Measurements from ENCODE around the gene LY6G5C. TPM values are rescaled to one million over a fixed set of nuclear protein-coding genes. Genes with fewer than 3 reads are reported as not detected.

Gene LY6G5C
- total and polyA plus RNA-seq, 4 donors = 0.59 to 2.5 (median 1.1) TPM

DNA sequence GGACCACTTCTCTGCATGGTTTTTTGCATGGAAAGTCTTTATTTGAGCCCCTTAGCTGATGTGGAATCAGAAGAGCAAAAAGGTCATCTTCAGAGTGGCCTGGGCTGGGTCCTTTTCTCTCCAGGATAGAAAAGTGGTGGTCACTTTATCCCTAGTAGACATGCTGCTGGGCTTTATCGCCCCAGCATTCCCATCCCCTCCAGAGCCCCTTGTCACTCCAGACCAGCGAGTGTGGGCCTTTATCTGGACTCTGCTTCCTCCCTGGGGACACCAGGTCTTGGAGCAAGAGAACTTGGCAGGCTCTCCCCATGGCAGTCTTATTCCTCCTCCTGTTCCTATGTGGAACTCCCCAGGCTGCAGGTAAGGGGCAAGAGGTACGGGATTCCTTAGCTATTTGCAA is 25.7 kb upstream of the LY6G5C start, which contains the start of gene LY6G6F:
Gene LY6G6F (plus strand): TSS at position 268 of the 400 bp plus-strand sequence. CDS start 41 bp downstream, at position 309.
- Histone ChIP-seq H3K27ac (ENCODE audit: low read depth in 1 of 2, low read length in 2 of 2) (no peak within 1 kb of the TSS), H3K9ac (ENCODE audit: low read depth in 1 of 2, low read length in 2 of 2) (no peak within 1 kb of the TSS), H3K27me3 (ENCODE audit: control insufficient read depth in 4 of 4, insufficient read depth in 4 of 4, low read length in 3 of 4) (no peaks in the 10 kb centered on the region), H3K4me1 (ENCODE audit: control insufficient read depth in 4 of 4, insufficient read depth in 4 of 4, low read length in 3 of 4) (peaks cover 0 to 8% (median 6%) of the 10 kb centered on the region in 4 donors), H3K9me3 (ENCODE audit: control insufficient read depth in 4 of 4, low read length in 3 of 4) (no peaks in the 10 kb centered on the region), H3K36me3 (ENCODE audit: control insufficient read depth in 4 of 4, insufficient read depth in 3 of 4, low read depth in 1 of 4, low read length in 3 of 4) (no peaks in the 10 kb centered on the region), H3K4me3 (ENCODE audit: low read depth in 1 of 3, low read length in 3 of 3) (no peak within 1 kb of the TSS)
- TF ChIP-seq SP1 (IDR thresholded peaks at IDR 0.05) = no peak
- TF ChIP-seq FOXA2 (IDR thresholded peaks at IDR 0.05) = no peak
- no peak for TF ChIP-seq GABPA (IDR thresholded peaks at IDR 0.05 in 1 of 2, conservative IDR thresholded peaks at IDR 0.05 in 1 of 2)
- TF ChIP-seq NR2F2 (IDR thresholded peaks at IDR 0.05) = no peak
- no peak for TF ChIP-seq RXRA (IDR thresholded peaks at IDR 0.05)
- TF ChIP-seq, protein P1, sequence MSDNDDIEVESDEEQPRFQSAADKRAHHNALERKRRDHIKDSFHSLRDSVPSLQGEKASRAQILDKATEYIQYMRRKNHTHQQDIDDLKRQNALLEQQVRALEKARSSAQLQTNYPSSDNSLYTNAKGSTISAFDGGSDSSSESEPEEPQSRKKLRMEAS (IDR thresholded peaks at IDR 0.05) = no peak
- TF ChIP-seq FOXA1 (IDR thresholded peaks at IDR 0.05) = no peak
- TF ChIP-seq, protein P2, sequence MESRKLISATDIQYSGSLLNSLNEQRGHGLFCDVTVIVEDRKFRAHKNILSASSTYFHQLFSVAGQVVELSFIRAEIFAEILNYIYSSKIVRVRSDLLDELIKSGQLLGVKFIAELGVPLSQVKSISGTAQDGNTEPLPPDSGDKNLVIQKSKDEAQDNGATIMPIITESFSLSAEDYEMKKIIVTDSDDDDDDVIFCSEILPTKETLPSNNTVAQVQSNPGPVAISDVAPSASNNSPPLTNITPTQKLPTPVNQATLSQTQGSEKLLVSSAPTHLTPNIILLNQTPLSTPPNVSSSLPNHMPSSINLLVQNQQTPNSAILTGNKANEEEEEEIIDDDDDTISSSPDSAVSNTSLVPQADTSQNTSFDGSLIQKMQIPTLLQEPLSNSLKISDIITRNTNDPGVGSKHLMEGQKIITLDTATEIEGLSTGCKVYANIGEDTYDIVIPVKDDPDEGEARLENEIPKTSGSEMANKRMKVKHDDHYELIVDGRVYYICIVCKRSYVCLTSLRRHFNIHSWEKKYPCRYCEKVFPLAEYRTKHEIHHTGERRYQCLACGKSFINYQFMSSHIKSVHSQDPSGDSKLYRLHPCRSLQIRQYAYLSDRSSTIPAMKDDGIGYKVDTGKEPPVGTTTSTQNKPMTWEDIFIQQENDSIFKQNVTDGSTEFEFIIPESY (IDR thresholded peaks at IDR 0.05) = no peak
- 70% methylated on average over 3 of the region's 3 CpGs for WGBS
- no peak for DNase-seq (ENCODE audit: low spot score)

DNA sequence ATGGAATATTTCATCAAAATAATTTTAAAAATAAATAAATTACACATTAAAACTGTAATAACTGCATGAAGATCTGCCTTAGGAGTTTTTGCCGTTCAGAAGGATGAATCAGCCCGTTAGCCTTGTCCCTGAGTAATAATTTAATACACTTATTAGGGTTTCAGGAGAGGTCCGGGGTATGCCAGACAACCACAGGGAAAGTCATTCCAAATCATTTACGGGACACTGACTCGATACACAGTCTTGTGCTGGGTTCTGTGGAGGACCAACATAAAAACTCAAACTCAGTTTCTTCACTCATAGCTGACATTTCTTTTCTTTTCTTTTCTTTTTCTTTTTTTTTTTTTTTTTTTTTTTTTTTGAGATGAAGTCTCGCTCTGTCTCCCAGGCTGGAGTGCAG is 25.1 kb upstream of the LY6G5C start:
- H3K27ac ChIP-seq (ENCODE audit: low read depth in 1 of 2, low read length in 2 of 2) = no peak overlapping the region
- peaks cover 0 to 15% (median 11%) of the 10 kb centered on the region in 4 donors for H3K4me1 ChIP-seq (ENCODE audit: control insufficient read depth in 4 of 4, insufficient read depth in 4 of 4, low read length in 3 of 4)
- TF ChIP-seq RXRA (IDR thresholded peaks at IDR 0.05) (no peak), TAF1 (conservative IDR thresholded peaks at IDR 0.05) (no peak), GABPA (IDR thresholded peaks at IDR 0.05 in 1 of 2, conservative IDR thresholded peaks at IDR 0.05 in 1 of 2) (no peak), FOXA1 (IDR thresholded peaks at IDR 0.05) (no peak), NR2F2 (IDR thresholded peaks at IDR 0.05) (no peak), EGR1 (IDR thresholded peaks at IDR 0.05; ENCODE audit: low read depth in 2 of 2) (no peak), HNF4G (IDR thresholded peaks at IDR 0.05) (no peak), RAD21 (IDR thresholded peaks at IDR 0.05) (no peak), JUND (IDR thresholded peaks at IDR 0.05) (no peak)
- TF ChIP-seq, protein P3, sequence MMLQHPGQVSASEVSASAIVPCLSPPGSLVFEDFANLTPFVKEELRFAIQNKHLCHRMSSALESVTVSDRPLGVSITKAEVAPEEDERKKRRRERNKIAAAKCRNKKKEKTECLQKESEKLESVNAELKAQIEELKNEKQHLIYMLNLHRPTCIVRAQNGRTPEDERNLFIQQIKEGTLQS (IDR thresholded peaks at IDR 0.05) = no peak
- TF ChIP-seq, protein P4, sequence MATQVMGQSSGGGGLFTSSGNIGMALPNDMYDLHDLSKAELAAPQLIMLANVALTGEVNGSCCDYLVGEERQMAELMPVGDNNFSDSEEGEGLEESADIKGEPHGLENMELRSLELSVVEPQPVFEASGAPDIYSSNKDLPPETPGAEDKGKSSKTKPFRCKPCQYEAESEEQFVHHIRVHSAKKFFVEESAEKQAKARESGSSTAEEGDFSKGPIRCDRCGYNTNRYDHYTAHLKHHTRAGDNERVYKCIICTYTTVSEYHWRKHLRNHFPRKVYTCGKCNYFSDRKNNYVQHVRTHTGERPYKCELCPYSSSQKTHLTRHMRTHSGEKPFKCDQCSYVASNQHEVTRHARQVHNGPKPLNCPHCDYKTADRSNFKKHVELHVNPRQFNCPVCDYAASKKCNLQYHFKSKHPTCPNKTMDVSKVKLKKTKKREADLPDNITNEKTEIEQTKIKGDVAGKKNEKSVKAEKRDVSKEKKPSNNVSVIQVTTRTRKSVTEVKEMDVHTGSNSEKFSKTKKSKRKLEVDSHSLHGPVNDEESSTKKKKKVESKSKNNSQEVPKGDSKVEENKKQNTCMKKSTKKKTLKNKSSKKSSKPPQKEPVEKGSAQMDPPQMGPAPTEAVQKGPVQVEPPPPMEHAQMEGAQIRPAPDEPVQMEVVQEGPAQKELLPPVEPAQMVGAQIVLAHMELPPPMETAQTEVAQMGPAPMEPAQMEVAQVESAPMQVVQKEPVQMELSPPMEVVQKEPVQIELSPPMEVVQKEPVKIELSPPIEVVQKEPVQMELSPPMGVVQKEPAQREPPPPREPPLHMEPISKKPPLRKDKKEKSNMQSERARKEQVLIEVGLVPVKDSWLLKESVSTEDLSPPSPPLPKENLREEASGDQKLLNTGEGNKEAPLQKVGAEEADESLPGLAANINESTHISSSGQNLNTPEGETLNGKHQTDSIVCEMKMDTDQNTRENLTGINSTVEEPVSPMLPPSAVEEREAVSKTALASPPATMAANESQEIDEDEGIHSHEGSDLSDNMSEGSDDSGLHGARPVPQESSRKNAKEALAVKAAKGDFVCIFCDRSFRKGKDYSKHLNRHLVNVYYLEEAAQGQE (IDR thresholded peaks at IDR 0.05) = no peak
- no peak overlapping the region for H3K4me3 ChIP-seq (ENCODE audit: low read depth in 1 of 3, low read length in 3 of 3)
- no peak for DNase-seq (ENCODE audit: low spot score)
- H3K9ac ChIP-seq (ENCODE audit: low read depth in 1 of 2, low read length in 2 of 2) = no peak overlapping the region
- no peaks in the 10 kb centered on the region for H3K36me3 ChIP-seq (ENCODE audit: control insufficient read depth in 4 of 4, insufficient read depth in 3 of 4, low read depth in 1 of 4, low read length in 3 of 4)
- 94% methylated on average over 6 of the region's 6 CpGs for WGBS
- no peaks in the 10 kb centered on the region for H3K9me3 ChIP-seq (ENCODE audit: control insufficient read depth in 4 of 4, low read length in 3 of 4)
- H3K27me3 ChIP-seq (ENCODE audit: control insufficient read depth in 4 of 4, insufficient read depth in 4 of 4, low read length in 3 of 4) = no peaks in the 10 kb centered on the region

Measured in liver (tissue), 9 donors.